ENCODE measurements around the gene STAT3.

- TF ChIP-seq CTCF (IDR thresholded peaks at IDR 0.05), result no peak
- no peak for TF ChIP-seq POLR2A (IDR thresholded peaks at IDR 0.05)
These were observed 92.2 kb downstream of the STAT3 start for GRCh38 chr17:42296012-42296411.
